ENCODE results near the gene C1RL. TPM values are rescaled to one million over a fixed set of nuclear protein-coding genes. Genes with fewer than 3 reads are reported as not detected.

The C1RL gene
- polyA plus RNA-seq, 2 of the 4 experiments (the other 2 are of a cell fraction) = 25.2 to 30.4 TPM

- Histone ChIP-seq H3K4me2 (no peak overlapping the region), H3K4me1 (peaks cover 5% of the 10 kb centered on the region; the same call in 1 of the 3 replicates), H3K9me3 (no peaks in the 10 kb centered on the region), H3K4me3 (no peak overlapping the region), H3K27ac (no peak overlapping the region)
- ChIA-PET CTCF (interaction anchor here (1.9 to 4.7 kb wide), 3 partner anchors 8 to 28 kb away, joined by 5 to 25 read pairs (median 5); partner anchors contain the start of gene C1RL), POLR2A (no interaction called here)
- DNase-seq (ENCODE audit: low read depth in 1 of 2, low spot score in 1 of 2) = no peak
- no peak for ATAC-seq
- TF ChIP-seq POLR2A (IDR thresholded peaks at IDR 0.05; ENCODE audit: low read length) (no peak), RARB (CRISPR knock-in tag; IDR thresholded peaks at IDR 0.05) (no peak), RNF2 (IDR thresholded peaks at IDR 0.05; ENCODE audit: borderline replicate concordance, low read depth) (no peak), CTCF (IDR thresholded peaks at IDR 0.05) (no peak), JUNB (IDR thresholded peaks at IDR 0.05) (no peak), HOXB13 (CRISPR knock-in tag; IDR thresholded peaks at IDR 0.05; ENCODE audit: low read depth) (no peak), ZNF302 (CRISPR knock-in tag; IDR thresholded peaks at IDR 0.05) (no peak), NPAS2 (CRISPR knock-in tag; IDR thresholded peaks at IDR 0.05; ENCODE audit: borderline replicate concordance) (no peak), BHLHE40 (IDR thresholded peaks at IDR 0.05; ENCODE audit: low read depth, low read length) (no peak), FOXS1 (CRISPR knock-in tag; IDR thresholded peaks at IDR 0.05) (no peak), CEBPB (IDR thresholded peaks at IDR 0.05) (no peak), USF2 (IDR thresholded peaks at IDR 0.05) (no peak), NR3C1 (IDR thresholded peaks at IDR 0.05) (no peak), MYC (IDR thresholded peaks at IDR 0.05; ENCODE audit: borderline replicate concordance, low read length) (no peak), JUN (IDR thresholded peaks at IDR 0.05) (no peak), HOXA7 (CRISPR knock-in tag; IDR thresholded peaks at IDR 0.05) (no peak), HOXB5 (CRISPR knock-in tag; IDR thresholded peaks at IDR 0.05) (no peak), PBX3 (IDR thresholded peaks at IDR 0.05) (no peak)
- TF ChIP-seq, protein P1, sequence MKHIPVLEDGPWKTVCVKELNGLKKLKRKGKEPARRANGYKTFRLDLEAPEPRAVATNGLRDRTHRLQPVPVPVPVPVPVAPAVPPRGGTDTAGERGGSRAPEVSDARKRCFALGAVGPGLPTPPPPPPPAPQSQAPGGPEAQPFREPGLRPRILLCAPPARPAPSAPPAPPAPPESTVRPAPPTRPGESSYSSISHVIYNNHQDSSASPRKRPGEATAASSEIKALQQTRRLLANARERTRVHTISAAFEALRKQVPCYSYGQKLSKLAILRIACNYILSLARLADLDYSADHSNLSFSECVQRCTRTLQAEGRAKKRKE (CRISPR knock-in tag; IDR thresholded peaks at IDR 0.05; ENCODE audit: low read depth) = no peak
- WGBS (ENCODE audit: missing lambda C conversion rate) = 86% methylated on average over 9 of the region's 9 CpGs
- FAIRE-seq = no peak
Observed at GRCh38 chr12:7116916-7117315, 7.9 kb upstream of the C1RL start.

DNA sequence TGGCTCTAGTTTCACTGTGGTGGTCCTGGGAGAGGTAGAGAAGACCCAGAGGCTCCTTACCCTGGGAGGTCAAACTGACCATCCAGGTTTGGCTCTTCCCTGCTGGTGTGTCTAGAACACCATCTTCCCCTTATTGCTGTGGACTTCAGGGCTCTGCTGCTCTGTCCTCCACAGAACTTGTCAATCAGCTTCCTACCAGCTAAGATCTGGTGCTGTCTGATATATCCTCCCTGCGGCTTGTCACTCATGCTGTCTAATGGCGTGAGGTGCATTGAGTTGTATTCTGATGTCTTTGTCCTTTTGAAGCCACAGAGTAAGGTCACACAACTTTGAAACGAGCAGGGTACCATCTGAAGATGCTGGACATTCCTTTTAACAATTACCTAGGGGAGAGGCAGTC lies 7.2 kb upstream of the C1RL start:
- 75% methylated on average over 3 of the region's 3 CpGs for WGBS (ENCODE audit: missing lambda C conversion rate)
- H3K4me1 ChIP-seq = peaks cover 5% of the 10 kb centered on the region; the same call in 1 of the 3 replicates
- no peak for TF ChIP-seq ELK1 (IDR thresholded peaks at IDR 0.05; ENCODE audit: low read depth, low read length)
- no peak for TF ChIP-seq ZFP36 (IDR thresholded peaks at IDR 0.05; ENCODE audit: borderline replicate concordance, partially characterized antibody)
- TF ChIP-seq FOSB (CRISPR knock-in tag; IDR thresholded peaks at IDR 0.05) = no peak

More for the DNA sequence above, 7.2 kb upstream of the C1RL start:
- H3K4me2 ChIP-seq = no peak overlapping the region
- H3K4me3 ChIP-seq = no peak overlapping the region
- ATAC-seq (no peak), FAIRE-seq (no peak), DNase-seq (ENCODE audit: low read depth in 1 of 2, low spot score in 1 of 2) (no peak)
- H3K9me3 ChIP-seq = no peaks in the 10 kb centered on the region
- ChIA-PET POLR2A (no interaction called here), CTCF (interaction anchor here (1.1 to 2.0 kb wide), 5 partner anchors 9 to 169 kb away, joined by 3 to 8 read pairs (median 5); partner anchors contain the start of gene C1S)
- no peak overlapping the region for H3K27ac ChIP-seq
